ENCODE measurements around the gene CRABP2. TPM values are rescaled to one million over a fixed set of nuclear protein-coding genes. Genes with fewer than 3 reads are reported as not detected.

The CRABP2 gene
- total and polyA plus RNA-seq, 2 of the 4 experiments (the other 2 are of a cell fraction): 6.3 to 15.7 TPM

- Histone ChIP-seq H2BK5ac (ENCODE audit: low read depth, low read length, poor library complexity, severe bottlenecking) (peak overlapping the region; percentile 98), H2AK9ac (replicated peaks; ENCODE audit: low read depth, low read length, poor library complexity) (peak overlapping the region; percentile 4), H3K36me3 (ENCODE audit: control insufficient read depth, insufficient read depth, low read length) (peaks cover 22% of the 10 kb centered on the region), H2BK15ac (ENCODE audit: low read depth, low read length) (peak overlapping the region; percentile 83; the same call in 1 of the 3 replicates), H2BK20ac (ENCODE audit: low read depth, low read length) (no peak overlapping the region), H3K4me3 (ENCODE audit: insufficient read depth, low read depth, low read length) (no peak overlapping the region), H3K4me1 (ENCODE audit: control insufficient read depth, insufficient read depth, low read length) (peaks cover 33% of the 10 kb centered on the region), H3K14ac (replicated peaks; ENCODE audit: low read depth, low read length) (peak overlapping the region; percentile 78; the same call in 1 of the 2 replicates), H3K9me3 (ENCODE audit: control insufficient read depth, insufficient read depth, low read length) (no peaks in the 10 kb centered on the region), H3K79me1 (ENCODE audit: low read depth in 1 of 2, low read length in 2 of 2) (peaks cover 6 to 68% of the 10 kb centered on the region in 2 experiments; a peak in 2 of 4 replicates), H2AFZ (replicated peaks; ENCODE audit: low read length, poor library complexity) (no peak overlapping the region), H4K20me1 (ENCODE audit: insufficient read depth, low read length) (0 out of 2 replicates have a peak, but pooled peaks cover 11% of the 10 kb centered on the region), H3K9me1 (ENCODE audit: insufficient read depth, low read length) (peaks cover 22% of the 10 kb centered on the region; the same call in 1 of the 2 replicates), H3K4ac (ENCODE audit: low read depth, low read length) (peak overlapping the region; percentile 96), H3K9ac (ENCODE audit: low read depth, low read length) (peak overlapping the region; percentile 76; the same call in 1 of the 2 replicates), H3K4me2 (ENCODE audit: low read depth, low read length) (peak overlapping the region; percentile 91; the same call in 1 of the 2 replicates), H4K91ac (ENCODE audit: insufficient read depth, low read depth, low read length) (peak overlapping the region; percentile 96), H4K5ac (ENCODE audit: low read depth, low read length) (peak overlapping the region; percentile 97), H4K8ac (ENCODE audit: low read depth in 2 of 2, low read length in 2 of 2) (peak overlapping the region; percentile 89 to 96), H3K18ac (ENCODE audit: low read depth, low read length) (no peak overlapping the region), H2BK120ac (ENCODE audit: low read depth, low read length) (no peak overlapping the region), H3K27me3 (ENCODE audit: control insufficient read depth, insufficient read depth, low read length) (no peaks in the 10 kb centered on the region), H2AK5ac (ENCODE audit: low read depth, low read length) (peak overlapping the region; percentile 98; the same call in 1 of the 2 replicates), H3K56ac (ENCODE audit: extremely low read depth, insufficient read depth, low read length) (no peak overlapping the region), H3K27ac (ENCODE audit: insufficient read depth, low read length) (peak overlapping the region; percentile 94; the same call in 1 of the 2 replicates), H3K23ac (ENCODE audit: low read depth, low read length) (no peak overlapping the region)
- CTCF ChIA-PET: interaction anchor here (1.2 kb wide), 1 partner anchor 56 kb away, joined by 4 read pairs; no protein-coding TSS in a partner anchor
- no TSS peak for BruUV-seq (replicated peaks)
- in situ Hi-C loops (cut with MboI; ENCODE audit: low sequenced_read_pairs) (no loop called here), dilution Hi-C loops (cut with HindIII; ENCODE audit: low sequenced_read_pairs, unreplicated experiment) (no loop called here), intact Hi-C loops (cut with micrococcal nuclease) (no loop called here)
- 77% methylated on average over 2 of the region's 3 CpGs; no CpG with 5 or more reads in 1 of the 2 experiments for WGBS, 2 experiments (ENCODE audit: extremely low coverage in 2 of 2, insufficient read length in 1 of 2)
- ATAC-seq (ENCODE audit: low read depth) (no peak), DNase-seq (no peak)
- TF ChIP-seq BHLHE40 (IDR thresholded peaks at IDR 0.05; ENCODE audit: low read depth, low read length) (no peak), RCOR1 (IDR thresholded peaks at IDR 0.05; ENCODE audit: insufficient replicate concordance, low read length) (no peak), MAZ (IDR thresholded peaks at IDR 0.05; ENCODE audit: borderline replicate concordance, low read depth, low read length) (no peak)
- TF ChIP-seq, protein P1, sequence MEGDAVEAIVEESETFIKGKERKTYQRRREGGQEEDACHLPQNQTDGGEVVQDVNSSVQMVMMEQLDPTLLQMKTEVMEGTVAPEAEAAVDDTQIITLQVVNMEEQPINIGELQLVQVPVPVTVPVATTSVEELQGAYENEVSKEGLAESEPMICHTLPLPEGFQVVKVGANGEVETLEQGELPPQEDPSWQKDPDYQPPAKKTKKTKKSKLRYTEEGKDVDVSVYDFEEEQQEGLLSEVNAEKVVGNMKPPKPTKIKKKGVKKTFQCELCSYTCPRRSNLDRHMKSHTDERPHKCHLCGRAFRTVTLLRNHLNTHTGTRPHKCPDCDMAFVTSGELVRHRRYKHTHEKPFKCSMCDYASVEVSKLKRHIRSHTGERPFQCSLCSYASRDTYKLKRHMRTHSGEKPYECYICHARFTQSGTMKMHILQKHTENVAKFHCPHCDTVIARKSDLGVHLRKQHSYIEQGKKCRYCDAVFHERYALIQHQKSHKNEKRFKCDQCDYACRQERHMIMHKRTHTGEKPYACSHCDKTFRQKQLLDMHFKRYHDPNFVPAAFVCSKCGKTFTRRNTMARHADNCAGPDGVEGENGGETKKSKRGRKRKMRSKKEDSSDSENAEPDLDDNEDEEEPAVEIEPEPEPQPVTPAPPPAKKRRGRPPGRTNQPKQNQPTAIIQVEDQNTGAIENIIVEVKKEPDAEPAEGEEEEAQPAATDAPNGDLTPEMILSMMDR (conservative IDR thresholded peaks at IDR 0.05; ENCODE audit: low read depth, low read length): no peak
- POLR2A ChIA-PET (ENCODE audit: unreplicated experiment): no interaction called here
Measured at GRCh38 chr1:156745881-156746280, 40.5 kb upstream of the CRABP2 start.
